ENCODE data around the gene GRID2IP.

The GRID2IP gene

GRCh38 chr7:6495597-6496262 lies 55.5 kb downstream of the GRID2IP start:
- TF ChIP-seq, protein P1, sequence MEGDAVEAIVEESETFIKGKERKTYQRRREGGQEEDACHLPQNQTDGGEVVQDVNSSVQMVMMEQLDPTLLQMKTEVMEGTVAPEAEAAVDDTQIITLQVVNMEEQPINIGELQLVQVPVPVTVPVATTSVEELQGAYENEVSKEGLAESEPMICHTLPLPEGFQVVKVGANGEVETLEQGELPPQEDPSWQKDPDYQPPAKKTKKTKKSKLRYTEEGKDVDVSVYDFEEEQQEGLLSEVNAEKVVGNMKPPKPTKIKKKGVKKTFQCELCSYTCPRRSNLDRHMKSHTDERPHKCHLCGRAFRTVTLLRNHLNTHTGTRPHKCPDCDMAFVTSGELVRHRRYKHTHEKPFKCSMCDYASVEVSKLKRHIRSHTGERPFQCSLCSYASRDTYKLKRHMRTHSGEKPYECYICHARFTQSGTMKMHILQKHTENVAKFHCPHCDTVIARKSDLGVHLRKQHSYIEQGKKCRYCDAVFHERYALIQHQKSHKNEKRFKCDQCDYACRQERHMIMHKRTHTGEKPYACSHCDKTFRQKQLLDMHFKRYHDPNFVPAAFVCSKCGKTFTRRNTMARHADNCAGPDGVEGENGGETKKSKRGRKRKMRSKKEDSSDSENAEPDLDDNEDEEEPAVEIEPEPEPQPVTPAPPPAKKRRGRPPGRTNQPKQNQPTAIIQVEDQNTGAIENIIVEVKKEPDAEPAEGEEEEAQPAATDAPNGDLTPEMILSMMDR (IDR thresholded peaks at IDR 0.05; ENCODE audit: low read depth, low read length), result no peak
- no peak overlapping the region for H3K4me3 ChIP-seq (ENCODE audit: low read depth, low read length)

- TF ChIP-seq, protein P1 (IDR thresholded peaks at IDR 0.05; ENCODE audit: low read depth, low read length), result no peak
- H3K4me3 ChIP-seq (ENCODE audit: low read depth, low read length), result no peak overlapping the region
Observed at GRCh38 chr7:6494365-6494764, 56.9 kb downstream of the GRID2IP start.

- TF ChIP-seq, protein P1 (IDR thresholded peaks at IDR 0.05; ENCODE audit: low read depth, low read length), result no peak
- H3K4me3 ChIP-seq (ENCODE audit: low read depth, low read length), result no peak overlapping the region
Observed at GRCh38 chr7:6491194-6491593, 60.1 kb downstream of the GRID2IP start.

DNA sequence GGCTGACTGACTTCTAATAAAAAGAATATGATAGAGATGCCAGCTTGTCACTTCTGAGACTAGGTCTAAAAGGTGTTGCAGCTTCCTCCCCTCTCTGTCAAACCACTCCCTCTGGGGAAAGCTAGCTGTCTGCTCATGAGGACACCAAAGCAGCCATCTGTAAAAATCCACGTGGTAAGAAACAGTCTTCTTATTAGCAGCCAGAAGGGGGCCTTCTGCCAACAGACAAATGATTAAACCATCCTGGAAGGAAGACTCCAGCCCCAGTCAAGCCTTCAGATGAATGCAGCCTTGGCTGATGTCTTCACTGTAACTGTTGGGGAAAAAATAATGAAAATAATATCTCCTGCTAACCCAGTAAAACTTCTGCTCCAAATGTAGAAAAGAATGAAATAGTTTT lies 61.6 kb downstream of the GRID2IP start:
- no peak overlapping the region for H3K4me3 ChIP-seq (ENCODE audit: low read depth, low read length)
- TF ChIP-seq, protein P1 (IDR thresholded peaks at IDR 0.05; ENCODE audit: low read depth, low read length), result no peak

DNA sequence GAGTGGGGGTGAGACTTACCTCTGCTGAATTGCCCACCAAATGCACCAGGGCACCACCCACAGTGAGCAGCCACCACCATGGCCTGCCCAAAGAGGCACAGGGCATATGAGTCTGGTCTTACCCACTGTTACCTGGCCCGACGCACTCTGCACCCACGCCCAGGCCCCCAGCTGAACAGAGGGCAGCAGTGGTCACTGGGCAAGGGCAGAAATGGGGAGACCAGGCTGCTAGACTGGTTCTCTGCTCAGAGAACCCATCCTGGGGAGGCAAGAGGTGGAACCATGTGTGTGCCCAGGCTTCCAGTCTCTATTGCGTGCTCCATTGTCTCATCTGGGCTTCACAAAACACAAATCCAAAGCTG lies 64.1 kb downstream of the GRID2IP start:
- TF ChIP-seq, protein P1 (IDR thresholded peaks at IDR 0.05; ENCODE audit: low read depth, low read length), result no peak
- no peak overlapping the region for H3K4me3 ChIP-seq (ENCODE audit: low read depth, low read length)

GRCh38 chr7:6486438-6487183 lies 64.7 kb downstream of the GRID2IP start:
- no peak overlapping the region for H3K4me3 ChIP-seq (ENCODE audit: low read depth, low read length)
- TF ChIP-seq, protein P1 (IDR thresholded peaks at IDR 0.05; ENCODE audit: low read depth, low read length), result no peak

- H3K4me3 ChIP-seq (ENCODE audit: low read depth, low read length), result peak overlapping the region; percentile 89
- TF ChIP-seq, protein P1 (IDR thresholded peaks at IDR 0.05; ENCODE audit: low read depth, low read length), result no peak
Observed at GRCh38 chr7:6482743-6483119, 68.5 kb downstream of the GRID2IP start.

All from WI38 (cell line).